GM19468 (cell line): ENCODE data around the gene B4GALNT2.
"Not testable (repeated sequence)": the region's sequence is repeated elsewhere in the genome, so short reads cannot be mapped to it uniquely, and the experiment has no call there.

ENCODE experiments used
- ATAC-seq: cut with Tn5 transposase; IDR thresholded peaks from one replicate; pipeline ENCODE4 v1.9.1; 2021; ENCODE audit warnings: mild to moderate bottlenecking, moderate library complexity, moderate number of reproducible peaks; ENCODE audit not compliant: unreplicated experiment; ENCODE audit errors: extremely low read depth

Gene B4GALNT2, protein sequence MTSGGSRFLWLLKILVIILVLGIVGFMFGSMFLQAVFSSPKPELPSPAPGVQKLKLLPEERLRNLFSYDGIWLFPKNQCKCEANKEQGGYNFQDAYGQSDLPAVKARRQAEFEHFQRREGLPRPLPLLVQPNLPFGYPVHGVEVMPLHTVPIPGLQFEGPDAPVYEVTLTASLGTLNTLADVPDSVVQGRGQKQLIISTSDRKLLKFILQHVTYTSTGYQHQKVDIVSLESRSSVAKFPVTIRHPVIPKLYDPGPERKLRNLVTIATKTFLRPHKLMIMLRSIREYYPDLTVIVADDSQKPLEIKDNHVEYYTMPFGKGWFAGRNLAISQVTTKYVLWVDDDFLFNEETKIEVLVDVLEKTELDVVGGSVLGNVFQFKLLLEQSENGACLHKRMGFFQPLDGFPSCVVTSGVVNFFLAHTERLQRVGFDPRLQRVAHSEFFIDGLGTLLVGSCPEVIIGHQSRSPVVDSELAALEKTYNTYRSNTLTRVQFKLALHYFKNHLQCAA

DNA sequence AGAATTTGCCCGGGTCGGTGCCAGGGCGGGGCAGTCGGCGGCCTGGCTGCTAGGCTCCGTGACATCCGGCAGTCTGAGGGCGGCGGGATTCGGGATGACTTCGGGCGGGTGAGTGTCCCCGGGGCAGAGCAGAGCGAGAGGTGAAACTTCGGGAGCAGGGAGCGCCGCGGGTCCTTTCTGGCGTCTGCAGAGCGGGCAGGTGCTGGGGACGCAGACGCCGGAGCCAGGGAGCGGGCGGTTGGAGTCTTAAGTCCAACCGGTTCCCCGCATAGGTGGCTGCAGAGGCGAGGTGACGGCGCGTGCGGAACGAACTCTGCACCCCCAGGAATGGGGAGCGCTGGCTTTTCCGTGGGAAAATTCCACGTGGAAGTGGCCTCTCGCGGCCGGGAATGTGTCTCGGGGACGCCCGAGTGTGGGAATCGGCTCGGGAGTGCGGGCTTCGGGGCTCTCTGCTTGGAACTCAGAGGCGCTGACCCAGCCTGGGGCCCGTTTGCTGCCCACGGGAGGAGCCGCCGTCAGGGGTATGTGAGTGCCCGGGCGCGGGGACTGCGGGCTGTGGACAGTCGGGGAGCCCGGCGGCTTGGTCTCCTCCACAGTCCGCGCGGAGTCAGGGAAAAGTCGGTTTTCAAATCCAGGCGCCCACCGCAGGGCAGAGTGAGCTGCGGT is at the start of gene B4GALNT2:
Gene B4GALNT2 (plus strand): TSS at position 71 of the 666 bp plus-strand sequence. CDS start 24 bp downstream, at position 95.
- ATAC-seq, result no peak

DNA sequence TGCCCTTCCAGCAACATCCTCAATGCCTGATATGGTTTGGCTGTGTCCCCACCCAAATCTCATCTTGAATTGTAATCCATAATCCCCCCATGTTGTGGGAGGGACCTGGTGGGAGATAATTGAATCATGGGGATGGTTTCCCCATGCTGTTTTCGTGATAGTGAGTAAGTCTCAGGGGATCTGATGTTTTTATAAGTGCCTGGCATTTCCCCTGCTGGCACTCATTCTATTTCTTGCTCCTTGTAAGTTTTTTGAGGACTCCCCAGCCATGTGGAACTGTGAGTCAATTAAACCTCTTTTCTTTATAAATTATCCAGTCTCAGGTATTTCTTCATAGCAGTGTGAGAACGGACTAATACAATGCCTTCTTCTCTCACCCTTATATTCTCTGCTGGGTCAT is 47.5 kb upstream of the B4GALNT2 start:
- not testable (repeated sequence) for ATAC-seq

DNA sequence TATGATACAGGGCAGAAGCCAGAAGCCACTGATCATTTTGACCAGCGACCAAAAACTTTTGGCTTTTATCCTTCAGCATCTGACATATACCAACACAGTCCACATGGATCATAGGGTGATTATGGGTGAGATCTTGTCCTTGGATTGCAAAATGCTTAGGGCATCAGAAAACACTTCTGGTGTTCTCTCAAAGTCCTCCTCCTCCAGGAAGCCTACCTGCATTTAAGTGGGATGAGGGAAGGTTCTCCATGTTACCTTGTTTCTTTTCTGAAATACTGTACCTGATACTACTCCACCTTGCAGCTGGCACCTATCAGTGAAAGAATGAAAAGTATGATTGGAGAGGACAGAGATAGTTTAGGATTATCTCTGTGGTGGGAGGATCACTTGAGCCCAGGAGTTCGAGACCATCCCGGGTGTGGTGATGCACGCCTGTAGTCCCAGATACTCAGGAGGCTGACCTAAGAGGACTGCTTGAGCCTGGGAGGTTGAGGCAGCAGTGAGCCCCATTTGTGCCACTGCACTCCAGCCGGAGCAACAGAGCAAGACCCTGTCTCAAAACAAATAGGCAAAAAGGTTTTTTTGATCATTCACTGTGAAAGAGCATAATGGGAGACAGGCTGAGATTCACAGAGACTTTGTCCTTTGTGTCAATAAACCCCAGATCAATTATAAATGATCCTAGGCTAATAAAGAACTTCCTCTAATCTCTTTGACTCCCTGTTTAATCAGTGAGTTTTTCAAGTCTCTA is 46.8 kb upstream of the B4GALNT2 start:
- ATAC-seq, result no peak

- ATAC-seq, result no peak
These were observed 46.3 kb upstream of the B4GALNT2 start for GRCh38 chr17:49086316-49086605.

DNA sequence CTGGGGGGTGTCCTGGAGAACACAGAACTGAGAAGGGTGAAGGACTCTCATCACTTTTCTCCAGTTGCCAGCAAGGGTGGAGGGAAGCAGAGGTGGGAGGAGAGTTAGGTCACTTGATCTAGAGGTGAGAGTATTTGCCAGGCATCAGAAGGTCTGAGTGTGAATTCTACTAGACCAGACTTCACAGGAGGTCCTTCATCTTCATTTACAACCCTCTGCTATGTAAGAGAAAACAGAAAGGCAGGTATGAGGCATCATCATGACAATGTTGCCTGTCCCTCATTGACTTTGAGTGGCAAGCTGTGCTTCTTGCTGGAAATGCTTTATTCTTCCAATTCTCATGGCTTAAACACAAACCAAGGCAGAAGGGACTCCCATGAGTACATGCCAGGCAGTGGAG is 45.9 kb upstream of the B4GALNT2 start:
- no peak for ATAC-seq

- no peak for ATAC-seq
These were observed 43.5 kb upstream of the B4GALNT2 start for GRCh38 chr17:49089094-49089493.

DNA sequence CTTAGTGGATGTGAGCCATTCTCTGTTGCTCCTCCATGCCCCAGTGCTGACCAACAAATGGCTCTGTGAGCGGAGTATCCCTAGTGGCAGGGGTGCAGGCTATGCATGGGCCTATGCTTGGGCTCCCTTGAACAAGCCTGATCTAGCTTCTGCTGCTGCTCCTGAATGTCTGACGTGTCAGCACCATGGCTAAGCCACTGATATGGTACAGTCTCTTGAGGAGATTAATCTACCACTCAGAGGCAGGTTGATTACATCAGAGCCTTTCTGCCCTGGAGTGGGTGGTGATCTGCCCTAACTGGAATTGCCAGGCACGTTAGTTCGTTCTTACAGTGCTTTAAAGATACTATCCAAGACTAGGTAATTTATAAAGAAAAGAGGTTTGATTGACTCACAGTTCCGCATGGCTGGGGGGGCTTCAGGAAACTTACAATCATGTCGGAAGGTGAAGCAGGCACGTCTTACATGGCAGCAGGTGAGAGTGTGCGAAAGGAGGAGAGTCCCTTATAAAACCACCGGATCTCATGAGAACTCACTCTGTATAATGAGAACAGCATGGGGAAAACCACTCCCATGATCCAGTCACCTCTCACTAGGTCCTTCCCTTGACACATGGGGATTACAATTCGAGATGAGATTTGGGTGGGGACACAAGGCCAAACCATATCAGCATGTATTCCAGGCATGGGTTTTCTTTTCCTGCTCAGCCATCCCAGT is 41.5 kb upstream of the B4GALNT2 start:
- ATAC-seq, result no peak

GRCh38 chr17:49093131-49093530 is 39.4 kb upstream of the B4GALNT2 start:
- no peak for ATAC-seq

- no peak for ATAC-seq
These were observed 32.0 kb upstream of the B4GALNT2 start for GRCh38 chr17:49100601-49101000.

GRCh38 chr17:49101054-49101534 is 31.5 kb upstream of the B4GALNT2 start:
- no peak for ATAC-seq

DNA sequence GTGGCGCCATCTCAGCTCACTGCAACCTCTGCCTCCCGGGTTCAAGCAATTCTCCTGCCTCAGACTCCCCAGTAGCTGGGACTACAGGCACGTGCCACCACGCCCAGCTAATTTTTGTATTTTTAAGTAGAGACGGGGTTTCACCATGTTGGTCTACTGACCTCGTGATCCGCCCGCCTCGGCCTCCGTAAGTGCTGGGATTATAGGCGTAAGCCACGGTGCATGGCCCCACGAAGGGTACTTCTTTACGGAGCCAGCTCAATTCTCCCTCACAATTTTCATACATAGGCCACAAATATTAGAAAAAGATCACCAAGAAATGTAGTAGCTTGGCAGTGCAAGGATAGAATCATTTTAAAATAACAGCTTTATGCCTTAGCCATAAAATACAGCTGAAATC is 29.2 kb upstream of the B4GALNT2 start:
- ATAC-seq, result not testable (repeated sequence)

DNA sequence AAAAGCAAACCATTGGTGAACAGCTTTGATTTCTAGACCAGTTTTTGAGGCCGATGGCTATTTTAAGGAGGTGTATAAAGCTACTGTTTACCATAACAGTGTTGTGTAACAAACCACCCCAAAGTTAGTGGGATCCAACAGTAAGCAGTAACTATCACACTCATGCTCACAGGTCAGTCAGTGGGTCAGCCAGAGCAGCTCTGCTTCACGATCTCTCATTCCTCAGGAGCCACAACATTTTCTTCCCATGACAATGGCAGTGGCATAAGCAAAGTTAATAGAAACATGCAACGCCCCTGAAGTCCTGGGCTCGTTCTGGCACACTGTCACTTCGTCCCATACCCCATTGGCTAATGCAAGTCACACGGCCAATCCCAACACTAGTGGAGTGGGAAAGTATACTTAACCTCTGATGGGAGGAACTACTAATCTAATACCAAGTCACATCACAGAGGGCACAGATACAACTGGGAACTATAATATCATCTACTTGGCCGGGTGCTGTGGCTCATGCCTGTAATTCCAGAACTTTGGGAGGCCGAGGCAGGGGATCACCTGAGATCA is 28.0 kb upstream of the B4GALNT2 start:
- ATAC-seq, result no peak

DNA sequence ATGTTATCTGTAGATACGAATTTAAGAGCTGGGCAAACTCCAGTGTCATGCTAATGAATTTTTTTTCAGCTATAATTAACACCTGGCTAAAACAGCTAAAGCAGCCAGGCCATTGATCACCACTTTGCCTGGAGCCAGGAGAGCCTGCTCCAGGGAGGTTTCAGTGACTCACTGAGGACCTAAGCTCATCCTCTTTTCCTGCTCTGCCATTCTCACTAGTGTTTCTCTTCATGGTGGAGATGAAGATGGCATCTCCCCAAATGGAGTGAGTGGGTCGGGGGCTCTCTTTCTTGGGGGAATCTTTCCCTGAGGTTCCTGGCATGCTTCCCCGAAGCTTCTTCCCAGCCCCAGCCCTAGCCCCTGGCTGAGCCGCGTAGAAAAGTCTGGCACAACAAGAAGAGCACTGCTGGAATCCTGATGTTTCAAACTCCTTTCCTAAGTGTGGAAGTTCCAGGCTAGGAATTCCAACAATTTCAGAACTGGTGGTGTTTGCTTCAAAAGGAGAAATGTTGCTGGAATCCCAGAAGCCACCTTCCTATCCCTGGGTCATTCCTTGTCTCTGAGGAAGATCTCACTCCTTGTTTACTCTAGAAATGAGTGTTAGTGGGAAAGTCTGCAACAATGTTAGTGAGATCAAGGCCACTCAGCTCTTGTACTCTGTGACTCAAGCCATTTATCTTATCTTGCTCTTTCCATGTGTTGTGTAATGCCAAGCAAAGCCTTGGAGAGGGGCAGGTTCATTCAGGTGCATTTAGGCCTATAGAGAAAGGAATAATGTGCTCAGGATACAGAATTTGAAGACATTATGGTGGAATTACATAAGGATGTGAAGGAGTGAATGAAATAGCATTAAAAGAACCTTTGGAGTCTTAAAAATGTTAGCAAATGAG is 26.0 kb upstream of the B4GALNT2 start:
- ATAC-seq, result no peak

GRCh38 chr17:49107211-49107557 is 25.4 kb upstream of the B4GALNT2 start:
- ATAC-seq, result no peak

DNA sequence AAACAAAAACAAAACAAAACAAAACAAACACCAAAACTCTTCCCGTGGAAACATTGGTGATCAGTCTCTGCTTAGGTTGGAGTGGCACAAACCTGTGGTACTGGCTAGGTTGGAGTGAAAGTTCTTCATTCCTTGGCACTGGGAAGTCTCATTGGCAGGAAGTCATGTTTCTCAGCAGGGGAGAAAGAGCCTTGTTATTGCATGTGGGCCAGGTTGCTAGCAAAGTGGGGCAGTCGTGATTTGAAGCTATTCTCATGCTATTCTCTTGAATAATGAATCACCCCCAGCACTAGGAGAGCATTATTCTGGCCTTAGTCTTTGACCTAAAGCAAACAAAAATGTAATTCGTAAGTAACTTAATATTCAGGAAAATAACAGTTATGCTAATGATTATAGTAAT is 24.3 kb upstream of the B4GALNT2 start:
- ATAC-seq, result no peak

DNA sequence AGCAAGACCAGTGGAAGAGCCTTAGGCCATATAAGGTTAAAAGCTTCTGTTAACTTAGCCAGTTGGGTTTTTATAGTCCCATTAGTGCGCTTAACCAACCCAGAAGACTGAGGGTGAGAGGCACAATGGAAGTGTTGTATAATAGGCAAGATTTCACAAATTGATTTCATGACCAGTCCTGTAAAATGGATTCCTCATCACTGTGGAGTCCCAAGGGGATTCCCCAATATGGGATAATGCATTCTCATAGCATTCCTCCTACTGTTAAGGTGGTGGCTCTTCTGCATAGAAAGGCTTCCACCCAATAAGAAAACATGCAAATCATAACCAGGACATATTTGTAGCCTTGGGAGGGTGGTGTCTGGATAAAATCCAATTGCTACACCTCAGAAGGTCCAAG is 22.1 kb upstream of the B4GALNT2 start:
- no peak for ATAC-seq

GRCh38 chr17:49111934-49112333 is 20.6 kb upstream of the B4GALNT2 start:
- ATAC-seq, result no peak

DNA sequence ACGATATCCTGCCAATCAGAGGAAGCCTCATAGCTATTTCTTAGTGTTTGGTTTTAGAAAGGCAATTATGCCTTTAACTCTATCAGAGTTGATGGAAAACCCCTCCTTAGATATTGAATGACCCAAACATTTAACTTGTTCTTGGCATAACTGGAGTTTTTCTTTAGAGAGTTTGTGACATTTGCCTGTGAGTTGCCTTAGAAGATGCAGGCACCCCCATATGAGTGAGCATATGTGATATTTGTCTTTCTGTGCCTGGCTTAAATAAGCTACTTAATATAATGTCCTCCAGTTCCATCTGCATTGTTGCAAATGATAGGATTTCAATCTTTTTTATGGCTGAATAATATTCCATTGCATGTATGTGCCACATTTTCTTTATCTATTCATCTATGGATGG is 19.6 kb upstream of the B4GALNT2 start:
- no peak for ATAC-seq

- ATAC-seq, result no peak
These were observed 17.9 kb upstream of the B4GALNT2 start for GRCh38 chr17:49114703-49115102.
